Adrenal gland (tissue), 5 donors: ENCODE results near the gene GATA5.

ENCODE experiments used
- CTCF ChIP-seq, 6 experiments: fragments of 450-650 bp in 4 of 6; fragments of 200-600 bp in 2 of 6; sonication (generic) in 1 of 6; IDR thresholded peaks; 1 replicate in 5 of 6; 2 replicates in 1 of 6; pipeline versions ENCODE4 v1.5.1 to v1.8.0; 2016 to 2021; ENCODE audit warnings: antibody characterized with exemption in 6 of 6, mild to moderate bottlenecking in 2 of 6, moderate library complexity in 1 of 6
- POLR2A ChIP-seq, 2 donors: fragments of 450-650 bp; IDR thresholded peaks; one replicate each; pipeline ENCODE4 v1.6.1; 2017; ENCODE audit warnings: antibody characterized with exemption in 2 of 2, mild to moderate bottlenecking in 2 of 2, moderate library complexity in 1 of 2
- donor health status: DM: no; HTN: no; CAD: no.

GRCh38 chr20:62421716-62421990 lies 54.1 kb downstream of the GATA5 start:
- TF ChIP-seq CTCF (IDR thresholded peaks at IDR 0.05) = no peak
- no peak for TF ChIP-seq POLR2A (IDR thresholded peaks at IDR 0.05)
